ENCODE results near the gene UBE3C.
"Not testable (repeated sequence)": the region's sequence is repeated elsewhere in the genome, so short reads cannot be mapped to it uniquely, and the experiment has no call there.

UBE3C gene

GRCh38 chr7:157129907-157130460 lies 8.7 kb upstream of the UBE3C start:
- DNase-seq (ENCODE audit: low read depth in 3 of 3, low spot score in 1 of 3) = no peak

GRCh38 chr7:157130849-157131248 lies 7.9 kb upstream of the UBE3C start:
- not testable (repeated sequence) for DNase-seq (ENCODE audit: low read depth in 3 of 3, low spot score in 1 of 3)

GRCh38 chr7:157132796-157133195 lies 5.9 kb upstream of the UBE3C start:
- no peak for DNase-seq (ENCODE audit: low read depth in 3 of 3, low spot score in 1 of 3)

GRCh38 chr7:157133304-157133703 lies 5.4 kb upstream of the UBE3C start:
- DNase-seq (ENCODE audit: low read depth in 3 of 3, low spot score in 1 of 3) = no peak

- no peak for DNase-seq (ENCODE audit: low read depth in 3 of 3, low spot score in 1 of 3)
Measured at GRCh38 chr7:157136372-157136771, 2.4 kb upstream of the UBE3C start.

- DNase-seq (ENCODE audit: low read depth in 3 of 3, low spot score in 1 of 3) = no peak
Measured at GRCh38 chr7:157138101-157138423, 664 bp upstream of the UBE3C start.

- DNase-seq (ENCODE audit: low read depth in 3 of 3, low spot score in 1 of 3) = peak; percentile 11 to 26 (median 24)
Measured at GRCh38 chr7:157139111-157139809, 534 bp downstream of the UBE3C start.

GRCh38 chr7:157139810-157140510 lies 1.2 kb downstream of the UBE3C start:
- DNase-seq (ENCODE audit: low read depth in 3 of 3, low spot score in 1 of 3) = no peak

DNA sequence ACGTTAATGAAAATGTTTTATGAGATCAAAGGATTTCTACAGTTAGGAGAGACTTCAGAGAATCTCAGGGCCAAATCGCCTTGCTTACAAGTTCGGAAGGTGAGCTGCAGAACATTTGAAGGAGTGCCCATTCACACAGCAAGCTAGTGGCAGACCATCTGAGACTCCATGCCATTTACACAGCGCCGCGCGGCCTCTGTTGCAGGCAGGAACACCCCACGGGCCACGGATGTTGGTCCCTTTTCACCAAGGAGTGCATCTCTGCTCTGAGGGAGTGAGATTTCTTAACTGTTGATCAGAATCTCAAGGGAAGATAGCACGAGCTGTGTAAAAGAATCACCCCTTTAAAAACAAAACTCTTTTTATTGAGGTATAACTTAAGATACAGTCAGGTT lies 1.8 kb downstream of the UBE3C start:
- no peak for DNase-seq (ENCODE audit: low read depth in 3 of 3, low spot score in 1 of 3)

- DNase-seq (ENCODE audit: low read depth in 3 of 3, low spot score in 1 of 3) = no peak
Measured at GRCh38 chr7:157141525-157142060, 2.9 kb downstream of the UBE3C start.

DNA sequence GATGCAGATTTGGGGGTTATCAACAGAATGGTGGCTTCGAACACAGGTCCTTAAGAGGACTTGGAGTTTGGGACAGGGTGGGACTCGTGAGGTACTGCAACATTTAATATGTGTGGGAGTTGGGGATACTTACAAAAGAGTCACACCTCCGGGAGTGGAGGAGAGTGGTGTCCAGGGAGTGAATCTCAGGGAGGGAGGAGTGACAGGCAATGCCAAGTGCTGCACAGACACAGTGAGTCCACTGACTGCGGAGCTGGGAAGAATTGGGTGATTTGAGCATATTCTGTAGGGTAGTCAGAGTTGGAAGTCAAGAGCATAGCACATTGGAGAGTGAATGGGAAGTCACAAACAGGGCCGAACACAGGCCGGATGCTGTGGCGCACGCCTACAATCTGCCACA lies 5.1 kb downstream of the UBE3C start:
- DNase-seq (ENCODE audit: low read depth in 3 of 3, low spot score in 1 of 3) = no peak

DNA sequence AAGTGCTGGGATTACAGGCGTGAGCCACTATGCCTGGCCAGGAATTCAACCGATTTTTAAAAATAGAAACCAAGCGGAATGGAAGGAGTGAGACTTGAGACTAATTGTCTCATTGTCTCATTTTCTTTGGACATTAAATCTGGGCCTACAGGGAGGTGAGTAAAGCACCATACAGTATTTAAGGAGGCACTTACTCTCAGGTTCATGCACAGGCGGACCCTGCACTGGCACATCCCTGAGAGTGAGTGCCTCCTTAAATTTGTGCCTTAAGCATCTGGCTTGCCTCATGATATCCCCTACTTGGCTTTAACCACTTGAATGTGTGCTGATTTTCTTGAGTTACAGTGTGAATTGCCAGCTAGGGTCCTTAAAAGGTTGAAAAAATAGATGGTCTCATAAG lies 10.6 kb downstream of the UBE3C start:
- DNase-seq (ENCODE audit: low read depth in 3 of 3, low spot score in 1 of 3) = no peak

DNA sequence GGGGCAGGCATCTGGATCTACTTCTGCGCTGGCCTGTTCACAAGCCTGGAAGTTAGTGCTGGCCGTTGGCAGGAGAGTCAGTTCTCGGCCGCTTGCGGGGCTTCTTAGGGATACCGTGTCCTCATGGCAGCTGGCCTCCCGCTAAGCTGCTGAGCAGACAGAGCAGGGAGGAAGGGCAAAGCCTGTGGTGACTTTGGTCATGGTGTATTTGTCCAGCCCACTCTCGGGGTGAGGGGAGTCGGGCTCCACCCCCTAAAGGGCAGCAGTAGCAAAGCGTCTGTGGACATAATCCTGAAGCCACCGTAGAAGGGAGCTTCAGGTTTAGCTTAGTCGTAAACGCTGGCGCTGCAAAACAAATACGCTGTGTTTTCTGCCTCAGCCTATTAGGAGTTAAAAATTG lies 12.2 kb downstream of the UBE3C start:
- DNase-seq (ENCODE audit: low read depth in 3 of 3, low spot score in 1 of 3) = no peak

- DNase-seq (ENCODE audit: low read depth in 3 of 3, low spot score in 1 of 3) = no peak
Measured at GRCh38 chr7:157151626-157152339, 13.1 kb downstream of the UBE3C start.

DNA sequence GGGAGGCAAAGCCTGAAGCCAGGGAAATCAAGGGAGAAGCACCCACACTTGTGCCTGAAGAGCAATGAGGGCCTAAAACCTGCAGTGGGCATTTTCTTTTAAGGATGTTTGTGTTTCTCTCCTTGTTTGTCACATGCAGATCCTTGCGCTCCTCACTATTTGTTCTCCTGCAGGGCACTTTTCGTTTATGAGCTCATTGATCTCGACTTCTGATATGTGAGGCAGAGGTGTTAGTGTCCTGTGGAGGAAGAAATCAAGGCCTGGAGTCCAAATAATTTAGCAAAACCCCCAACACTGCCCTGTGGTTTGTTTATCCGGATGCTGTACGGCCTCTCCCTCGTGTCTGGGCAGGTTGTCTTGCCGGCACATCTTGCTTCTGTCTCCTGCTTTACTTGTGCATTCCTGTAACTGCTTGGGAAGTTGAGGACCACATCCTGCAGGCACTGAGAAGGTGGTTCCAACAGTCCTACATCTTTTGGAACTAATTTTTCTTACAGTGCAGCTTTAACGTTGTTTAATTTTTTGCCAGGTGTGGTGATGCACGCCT lies 13.7 kb downstream of the UBE3C start:
- no peak for DNase-seq (ENCODE audit: low read depth in 3 of 3, low spot score in 1 of 3)

DNA sequence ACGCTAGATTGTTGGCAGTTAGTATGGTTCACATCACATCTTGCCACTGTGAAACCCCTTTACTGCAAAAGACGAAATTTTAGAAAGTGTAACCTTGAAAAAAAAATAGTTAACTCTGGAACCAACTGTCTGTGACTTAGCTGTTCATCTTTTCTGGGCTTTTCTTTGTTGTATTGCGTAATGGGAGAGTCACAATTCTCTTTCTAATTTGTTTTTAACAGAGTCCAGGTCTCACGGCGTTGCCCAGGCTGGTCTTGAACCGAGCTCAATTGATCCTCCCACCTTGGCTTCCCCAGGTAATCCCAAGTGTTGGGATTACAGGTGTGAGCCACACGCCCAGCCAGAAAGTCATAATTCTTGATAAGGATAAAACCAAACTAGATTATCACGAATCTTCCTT lies 14.5 kb downstream of the UBE3C start:
- DNase-seq (ENCODE audit: low read depth in 3 of 3, low spot score in 1 of 3) = no peak

DNA sequence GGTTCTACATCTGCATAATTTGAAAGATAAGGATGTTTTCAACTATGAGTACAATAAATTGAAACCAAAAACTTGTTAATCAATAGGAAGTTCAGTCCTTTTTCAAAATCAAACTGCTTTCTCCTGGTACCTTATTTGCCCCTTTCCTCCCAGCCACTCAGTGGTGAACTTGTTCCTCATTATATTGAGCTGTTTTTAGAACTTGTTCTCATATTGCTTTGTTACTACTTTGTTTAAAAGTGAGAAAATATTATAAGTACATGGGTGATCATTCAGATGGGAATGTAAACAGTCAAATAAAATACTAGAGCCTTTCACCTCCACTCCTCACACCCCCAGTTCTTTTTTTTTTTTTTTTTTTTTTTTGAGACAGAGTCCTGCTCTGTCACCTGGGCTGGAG lies 17.2 kb downstream of the UBE3C start:
- no peak for DNase-seq (ENCODE audit: low read depth in 3 of 3, low spot score in 1 of 3)

- no peak for DNase-seq (ENCODE audit: low read depth in 3 of 3, low spot score in 1 of 3)
Measured at GRCh38 chr7:157158400-157158799, 19.7 kb downstream of the UBE3C start.

GRCh38 chr7:157159537-157159936 lies 20.8 kb downstream of the UBE3C start:
- DNase-seq (ENCODE audit: low read depth in 3 of 3, low spot score in 1 of 3) = not testable (repeated sequence)

GRCh38 chr7:157160433-157160832 lies 21.7 kb downstream of the UBE3C start:
- DNase-seq (ENCODE audit: low read depth in 3 of 3, low spot score in 1 of 3) = no peak

GRCh38 chr7:157165987-157166386 lies 27.3 kb downstream of the UBE3C start:
- DNase-seq (ENCODE audit: low read depth in 3 of 3, low spot score in 1 of 3) = no peak

GRCh38 chr7:157168571-157168970 lies 29.8 kb downstream of the UBE3C start:
- DNase-seq (ENCODE audit: low read depth in 3 of 3, low spot score in 1 of 3) = no peak

All from stimulated activated CD4-positive, alpha-beta T cell treated with anti-CD3 and anti-CD28 coated beads, TNF-alpha, amount 100 ng/mL, for 1 hour (primary cell).